ENCODE data around the gene MBOAT2.

Gene MBOAT2

GRCh38 chr2:8862230-8862629 lies 141.3 kb downstream of the MBOAT2 start:
- H2AFZ ChIP-seq (ENCODE audit: low read length, unreplicated experiment) = no peak overlapping the region
- H3K4me1 ChIP-seq (ENCODE audit: control insufficient read depth, insufficient read depth, low read length, unreplicated experiment) = no peaks in the 10 kb centered on the region
- no peaks in the 10 kb centered on the region for H3K79me2 ChIP-seq (ENCODE audit: control insufficient read depth, insufficient read depth, low read length, unreplicated experiment)
- no peaks in the 10 kb centered on the region for H3K36me3 ChIP-seq (ENCODE audit: insufficient read depth, low read length)
- no peaks in the 10 kb centered on the region for H3K27me3 ChIP-seq (ENCODE audit: insufficient read depth, low read length)
- no peak overlapping the region for H3K27ac ChIP-seq (ENCODE audit: low read depth, low read length)
- no peak overlapping the region for H3K4me3 ChIP-seq (ENCODE audit: low read depth, low read length)

GRCh38 chr2:8861797-8862196 lies 141.7 kb downstream of the MBOAT2 start:
- H2AFZ ChIP-seq (ENCODE audit: low read length, unreplicated experiment) = no peak overlapping the region

GRCh38 chr2:8860239-8860638 lies 143.2 kb downstream of the MBOAT2 start:
- Histone ChIP-seq H3K79me2 (ENCODE audit: control insufficient read depth, insufficient read depth, low read length, unreplicated experiment) (no peaks in the 10 kb centered on the region), H2AFZ (ENCODE audit: low read length, unreplicated experiment) (no peak overlapping the region), H3K27me3 (ENCODE audit: insufficient read depth, low read length) (no peaks in the 10 kb centered on the region), H3K4me3 (ENCODE audit: low read depth, low read length) (no peak overlapping the region), H3K36me3 (ENCODE audit: insufficient read depth, low read length) (no peaks in the 10 kb centered on the region), H3K4me1 (ENCODE audit: control insufficient read depth, insufficient read depth, low read length, unreplicated experiment) (no peaks in the 10 kb centered on the region), H3K27ac (ENCODE audit: low read depth, low read length) (no peak overlapping the region)

More at GRCh38 chr2:8861797-8862196, 141.7 kb downstream of the MBOAT2 start:
- Histone ChIP-seq H3K27ac (ENCODE audit: low read depth, low read length) (no peak overlapping the region), H3K4me3 (ENCODE audit: low read depth, low read length) (no peak overlapping the region), H3K4me1 (ENCODE audit: control insufficient read depth, insufficient read depth, low read length, unreplicated experiment) (no peaks in the 10 kb centered on the region), H3K36me3 (ENCODE audit: insufficient read depth, low read length) (no peaks in the 10 kb centered on the region), H3K79me2 (ENCODE audit: control insufficient read depth, insufficient read depth, low read length, unreplicated experiment) (no peaks in the 10 kb centered on the region), H3K27me3 (ENCODE audit: insufficient read depth, low read length) (no peaks in the 10 kb centered on the region)

GRCh38 chr2:8858910-8859309 lies 144.6 kb downstream of the MBOAT2 start:
- no peak overlapping the region for H2AFZ ChIP-seq (ENCODE audit: low read length, unreplicated experiment)
- H3K4me3 ChIP-seq (ENCODE audit: low read depth, low read length) = no peak overlapping the region
- no peaks in the 10 kb centered on the region for H3K27me3 ChIP-seq (ENCODE audit: insufficient read depth, low read length)
- H3K79me2 ChIP-seq (ENCODE audit: control insufficient read depth, insufficient read depth, low read length, unreplicated experiment) = no peaks in the 10 kb centered on the region
- no peaks in the 10 kb centered on the region for H3K36me3 ChIP-seq (ENCODE audit: insufficient read depth, low read length)
- no peak overlapping the region for H3K27ac ChIP-seq (ENCODE audit: low read depth, low read length)
- no peaks in the 10 kb centered on the region for H3K4me1 ChIP-seq (ENCODE audit: control insufficient read depth, insufficient read depth, low read length, unreplicated experiment)

- Histone ChIP-seq H2AFZ (ENCODE audit: low read length, unreplicated experiment) (no peak overlapping the region), H3K36me3 (ENCODE audit: insufficient read depth, low read length) (no peaks in the 10 kb centered on the region), H3K27ac (ENCODE audit: low read depth, low read length) (no peak overlapping the region), H3K27me3 (ENCODE audit: insufficient read depth, low read length) (no peaks in the 10 kb centered on the region), H3K4me3 (ENCODE audit: low read depth, low read length) (no peak overlapping the region), H3K4me1 (ENCODE audit: control insufficient read depth, insufficient read depth, low read length, unreplicated experiment) (no peaks in the 10 kb centered on the region), H3K79me2 (ENCODE audit: control insufficient read depth, insufficient read depth, low read length, unreplicated experiment) (no peaks in the 10 kb centered on the region)
These were observed 145.2 kb downstream of the MBOAT2 start for GRCh38 chr2:8858264-8858663.

- Histone ChIP-seq H3K4me1 (ENCODE audit: control insufficient read depth, insufficient read depth, low read length, unreplicated experiment) (no peaks in the 10 kb centered on the region), H3K27ac (ENCODE audit: low read depth, low read length) (no peak overlapping the region), H3K79me2 (ENCODE audit: control insufficient read depth, insufficient read depth, low read length, unreplicated experiment) (no peaks in the 10 kb centered on the region), H2AFZ (ENCODE audit: low read length, unreplicated experiment) (no peak overlapping the region), H3K27me3 (ENCODE audit: insufficient read depth, low read length) (no peaks in the 10 kb centered on the region), H3K36me3 (ENCODE audit: insufficient read depth, low read length) (no peaks in the 10 kb centered on the region), H3K4me3 (ENCODE audit: low read depth, low read length) (no peak overlapping the region)
These were observed 145.8 kb downstream of the MBOAT2 start for GRCh38 chr2:8857709-8858108.

- H3K27me3 ChIP-seq (ENCODE audit: insufficient read depth, low read length) = no peaks in the 10 kb centered on the region
- no peaks in the 10 kb centered on the region for H3K36me3 ChIP-seq (ENCODE audit: insufficient read depth, low read length)
- no peak overlapping the region for H3K4me3 ChIP-seq (ENCODE audit: low read depth, low read length)
- no peaks in the 10 kb centered on the region for H3K79me2 ChIP-seq (ENCODE audit: control insufficient read depth, insufficient read depth, low read length, unreplicated experiment)
- no peak overlapping the region for H3K27ac ChIP-seq (ENCODE audit: low read depth, low read length)
- H2AFZ ChIP-seq (ENCODE audit: low read length, unreplicated experiment) = no peak overlapping the region
- H3K4me1 ChIP-seq (ENCODE audit: control insufficient read depth, insufficient read depth, low read length, unreplicated experiment) = no peaks in the 10 kb centered on the region
These were observed 147.3 kb downstream of the MBOAT2 start for GRCh38 chr2:8856176-8856575.

- Histone ChIP-seq H3K36me3 (ENCODE audit: insufficient read depth, low read length) (no peaks in the 10 kb centered on the region), H3K27me3 (ENCODE audit: insufficient read depth, low read length) (no peaks in the 10 kb centered on the region), H3K4me1 (ENCODE audit: control insufficient read depth, insufficient read depth, low read length, unreplicated experiment) (no peaks in the 10 kb centered on the region), H3K27ac (ENCODE audit: low read depth, low read length) (no peak overlapping the region), H2AFZ (ENCODE audit: low read length, unreplicated experiment) (no peak overlapping the region), H3K79me2 (ENCODE audit: control insufficient read depth, insufficient read depth, low read length, unreplicated experiment) (no peaks in the 10 kb centered on the region), H3K4me3 (ENCODE audit: low read depth, low read length) (no peak overlapping the region)
These were observed 148.5 kb downstream of the MBOAT2 start for GRCh38 chr2:8855010-8855409.

GRCh38 chr2:8853426-8853825 lies 150.1 kb downstream of the MBOAT2 start:
- Histone ChIP-seq H3K4me3 (ENCODE audit: low read depth, low read length) (no peak overlapping the region), H3K4me1 (ENCODE audit: control insufficient read depth, insufficient read depth, low read length, unreplicated experiment) (no peaks in the 10 kb centered on the region), H3K27me3 (ENCODE audit: insufficient read depth, low read length) (no peaks in the 10 kb centered on the region), H3K79me2 (ENCODE audit: control insufficient read depth, insufficient read depth, low read length, unreplicated experiment) (no peaks in the 10 kb centered on the region), H3K36me3 (ENCODE audit: insufficient read depth, low read length) (no peaks in the 10 kb centered on the region), H3K27ac (ENCODE audit: low read depth, low read length) (no peak overlapping the region), H2AFZ (ENCODE audit: low read length, unreplicated experiment) (no peak overlapping the region)

GRCh38 chr2:8851811-8852560 lies 151.5 kb downstream of the MBOAT2 start:
- no peak overlapping the region for H2AFZ ChIP-seq (ENCODE audit: low read length, unreplicated experiment)
- H3K27me3 ChIP-seq (ENCODE audit: insufficient read depth, low read length) = no peaks in the 10 kb centered on the region
- H3K36me3 ChIP-seq (ENCODE audit: insufficient read depth, low read length) = no peaks in the 10 kb centered on the region
- H3K27ac ChIP-seq (ENCODE audit: low read depth, low read length) = no peak overlapping the region
- H3K79me2 ChIP-seq (ENCODE audit: control insufficient read depth, insufficient read depth, low read length, unreplicated experiment) = no peaks in the 10 kb centered on the region
- no peak overlapping the region for H3K4me3 ChIP-seq (ENCODE audit: low read depth, low read length)
- H3K4me1 ChIP-seq (ENCODE audit: control insufficient read depth, insufficient read depth, low read length, unreplicated experiment) = no peaks in the 10 kb centered on the region

- Histone ChIP-seq H2AFZ (ENCODE audit: low read length, unreplicated experiment) (no peak overlapping the region), H3K4me1 (ENCODE audit: control insufficient read depth, insufficient read depth, low read length, unreplicated experiment) (no peaks in the 10 kb centered on the region), H3K27ac (ENCODE audit: low read depth, low read length) (no peak overlapping the region), H3K79me2 (ENCODE audit: control insufficient read depth, insufficient read depth, low read length, unreplicated experiment) (no peaks in the 10 kb centered on the region), H3K36me3 (ENCODE audit: insufficient read depth, low read length) (no peaks in the 10 kb centered on the region), H3K4me3 (ENCODE audit: low read depth, low read length) (no peak overlapping the region), H3K27me3 (ENCODE audit: insufficient read depth, low read length) (no peaks in the 10 kb centered on the region)
These were observed 152.5 kb downstream of the MBOAT2 start for GRCh38 chr2:8850845-8851487.
